ENCODE measurements around the gene ZNF304. TPM values are rescaled to one million over a fixed set of nuclear protein-coding genes. Genes with fewer than 3 reads are reported as not detected.

Gene ZNF304
- total and polyA plus RNA-seq, 2 of the 13 experiments (the other 11 are each of a cell fraction or from before 2014, with no cell fraction given): 3.4 to 8.0 TPM

GRCh38 chr19:57406516-57407123 lies 55.5 kb downstream of the ZNF304 start (continued):
- TF ChIP-seq PLRG1 (conservative IDR thresholded peaks at IDR 0.05) (no peak), PAX8 (CRISPR knock-in tag; IDR thresholded peaks at IDR 0.05; ENCODE audit: borderline replicate concordance) (no peak), ZNF761 (CRISPR knock-in tag; conservative IDR thresholded peaks at IDR 0.05) (no peak), ZBTB44 (CRISPR knock-in tag; IDR thresholded peaks at IDR 0.05) (no peak), SAP130 (CRISPR knock-in tag; IDR thresholded peaks at IDR 0.05; ENCODE audit: low read depth) (peak; percentile 52; the same call in 1 of the 2 replicates), FOSL2 (CRISPR knock-in tag; IDR thresholded peaks at IDR 0.05) (0 out of 2 replicates have a peak, but pooled peaks have one; percentile 30), ADNP (CRISPR knock-in tag; IDR thresholded peaks at IDR 0.05) (no peak), ZNF276 (CRISPR knock-in tag; IDR thresholded peaks at IDR 0.05; ENCODE audit: low read depth) (no peak), ZFP82 (CRISPR knock-in tag; IDR thresholded peaks at IDR 0.05; ENCODE audit: borderline replicate concordance) (no peak), ZBTB8A (CRISPR knock-in tag; IDR thresholded peaks at IDR 0.05; ENCODE audit: borderline replicate concordance, low read depth) (no peak), ZNF678 (CRISPR knock-in tag; IDR thresholded peaks at IDR 0.05) (no peak)
- TF ChIP-seq, protein P1, sequence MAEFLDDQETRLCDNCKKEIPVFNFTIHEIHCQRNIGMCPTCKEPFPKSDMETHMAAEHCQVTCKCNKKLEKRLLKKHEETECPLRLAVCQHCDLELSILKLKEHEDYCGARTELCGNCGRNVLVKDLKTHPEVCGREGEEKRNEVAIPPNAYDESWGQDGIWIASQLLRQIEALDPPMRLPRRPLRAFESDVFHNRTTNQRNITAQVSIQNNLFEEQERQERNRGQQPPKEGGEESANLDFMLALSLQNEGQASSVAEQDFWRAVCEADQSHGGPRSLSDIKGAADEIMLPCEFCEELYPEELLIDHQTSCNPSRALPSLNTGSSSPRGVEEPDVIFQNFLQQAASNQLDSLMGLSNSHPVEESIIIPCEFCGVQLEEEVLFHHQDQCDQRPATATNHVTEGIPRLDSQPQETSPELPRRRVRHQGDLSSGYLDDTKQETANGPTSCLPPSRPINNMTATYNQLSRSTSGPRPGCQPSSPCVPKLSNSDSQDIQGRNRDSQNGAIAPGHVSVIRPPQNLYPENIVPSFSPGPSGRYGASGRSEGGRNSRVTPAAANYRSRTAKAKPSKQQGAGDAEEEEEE (CRISPR knock-in tag; IDR thresholded peaks at IDR 0.05; ENCODE audit: borderline replicate concordance): no peak
- TF ChIP-seq, protein P2, sequence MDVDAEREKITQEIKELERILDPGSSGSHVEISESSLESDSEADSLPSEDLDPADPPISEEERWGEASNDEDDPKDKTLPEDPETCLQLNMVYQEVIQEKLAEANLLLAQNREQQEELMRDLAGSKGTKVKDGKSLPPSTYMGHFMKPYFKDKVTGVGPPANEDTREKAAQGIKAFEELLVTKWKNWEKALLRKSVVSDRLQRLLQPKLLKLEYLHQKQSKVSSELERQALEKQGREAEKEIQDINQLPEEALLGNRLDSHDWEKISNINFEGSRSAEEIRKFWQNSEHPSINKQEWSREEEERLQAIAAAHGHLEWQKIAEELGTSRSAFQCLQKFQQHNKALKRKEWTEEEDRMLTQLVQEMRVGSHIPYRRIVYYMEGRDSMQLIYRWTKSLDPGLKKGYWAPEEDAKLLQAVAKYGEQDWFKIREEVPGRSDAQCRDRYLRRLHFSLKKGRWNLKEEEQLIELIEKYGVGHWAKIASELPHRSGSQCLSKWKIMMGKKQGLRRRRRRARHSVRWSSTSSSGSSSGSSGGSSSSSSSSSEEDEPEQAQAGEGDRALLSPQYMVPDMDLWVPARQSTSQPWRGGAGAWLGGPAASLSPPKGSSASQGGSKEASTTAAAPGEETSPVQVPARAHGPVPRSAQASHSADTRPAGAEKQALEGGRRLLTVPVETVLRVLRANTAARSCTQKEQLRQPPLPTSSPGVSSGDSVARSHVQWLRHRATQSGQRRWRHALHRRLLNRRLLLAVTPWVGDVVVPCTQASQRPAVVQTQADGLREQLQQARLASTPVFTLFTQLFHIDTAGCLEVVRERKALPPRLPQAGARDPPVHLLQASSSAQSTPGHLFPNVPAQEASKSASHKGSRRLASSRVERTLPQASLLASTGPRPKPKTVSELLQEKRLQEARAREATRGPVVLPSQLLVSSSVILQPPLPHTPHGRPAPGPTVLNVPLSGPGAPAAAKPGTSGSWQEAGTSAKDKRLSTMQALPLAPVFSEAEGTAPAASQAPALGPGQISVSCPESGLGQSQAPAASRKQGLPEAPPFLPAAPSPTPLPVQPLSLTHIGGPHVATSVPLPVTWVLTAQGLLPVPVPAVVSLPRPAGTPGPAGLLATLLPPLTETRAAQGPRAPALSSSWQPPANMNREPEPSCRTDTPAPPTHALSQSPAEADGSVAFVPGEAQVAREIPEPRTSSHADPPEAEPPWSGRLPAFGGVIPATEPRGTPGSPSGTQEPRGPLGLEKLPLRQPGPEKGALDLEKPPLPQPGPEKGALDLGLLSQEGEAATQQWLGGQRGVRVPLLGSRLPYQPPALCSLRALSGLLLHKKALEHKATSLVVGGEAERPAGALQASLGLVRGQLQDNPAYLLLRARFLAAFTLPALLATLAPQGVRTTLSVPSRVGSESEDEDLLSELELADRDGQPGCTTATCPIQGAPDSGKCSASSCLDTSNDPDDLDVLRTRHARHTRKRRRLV (CRISPR knock-in tag; IDR thresholded peaks at IDR 0.05): no peak
- TF ChIP-seq, protein P3, sequence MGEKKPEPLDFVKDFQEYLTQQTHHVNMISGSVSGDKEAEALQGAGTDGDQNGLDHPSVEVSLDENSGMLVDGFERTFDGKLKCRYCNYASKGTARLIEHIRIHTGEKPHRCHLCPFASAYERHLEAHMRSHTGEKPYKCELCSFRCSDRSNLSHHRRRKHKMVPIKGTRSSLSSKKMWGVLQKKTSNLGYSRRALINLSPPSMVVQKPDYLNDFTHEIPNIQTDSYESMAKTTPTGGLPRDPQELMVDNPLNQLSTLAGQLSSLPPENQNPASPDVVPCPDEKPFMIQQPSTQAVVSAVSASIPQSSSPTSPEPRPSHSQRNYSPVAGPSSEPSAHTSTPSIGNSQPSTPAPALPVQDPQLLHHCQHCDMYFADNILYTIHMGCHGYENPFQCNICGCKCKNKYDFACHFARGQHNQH (CRISPR knock-in tag; IDR thresholded peaks at IDR 0.05): 0 out of 2 replicates have a peak, but pooled peaks have one; percentile 17
- TF ChIP-seq, protein P4, sequence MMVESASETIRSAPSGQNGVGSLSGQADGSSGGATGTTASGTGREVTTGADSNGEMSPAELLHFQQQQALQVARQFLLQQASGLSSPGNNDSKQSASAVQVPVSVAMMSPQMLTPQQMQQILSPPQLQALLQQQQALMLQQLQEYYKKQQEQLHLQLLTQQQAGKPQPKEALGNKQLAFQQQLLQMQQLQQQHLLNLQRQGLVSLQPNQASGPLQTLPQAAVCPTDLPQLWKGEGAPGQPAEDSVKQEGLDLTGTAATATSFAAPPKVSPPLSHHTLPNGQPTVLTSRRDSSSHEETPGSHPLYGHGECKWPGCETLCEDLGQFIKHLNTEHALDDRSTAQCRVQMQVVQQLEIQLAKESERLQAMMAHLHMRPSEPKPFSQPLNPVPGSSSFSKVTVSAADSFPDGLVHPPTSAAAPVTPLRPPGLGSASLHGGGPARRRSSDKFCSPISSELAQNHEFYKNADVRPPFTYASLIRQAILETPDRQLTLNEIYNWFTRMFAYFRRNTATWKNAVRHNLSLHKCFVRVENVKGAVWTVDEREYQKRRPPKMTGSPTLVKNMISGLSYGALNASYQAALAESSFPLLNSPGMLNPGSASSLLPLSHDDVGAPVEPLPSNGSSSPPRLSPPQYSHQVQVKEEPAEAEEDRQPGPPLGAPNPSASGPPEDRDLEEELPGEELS (CRISPR knock-in tag; IDR thresholded peaks at IDR 0.05): no peak

Measured in HepG2 (cell line).